ENCODE data around the gene SMAD1.
"Not testable (repeated sequence)": the region's sequence is repeated elsewhere in the genome, so short reads cannot be mapped to it uniquely, and the experiment has no call there.

Gene SMAD1

GRCh38 chr4:145565328-145565727 lies 83.7 kb downstream of the SMAD1 start:
- no peak for DNase-seq

DNA sequence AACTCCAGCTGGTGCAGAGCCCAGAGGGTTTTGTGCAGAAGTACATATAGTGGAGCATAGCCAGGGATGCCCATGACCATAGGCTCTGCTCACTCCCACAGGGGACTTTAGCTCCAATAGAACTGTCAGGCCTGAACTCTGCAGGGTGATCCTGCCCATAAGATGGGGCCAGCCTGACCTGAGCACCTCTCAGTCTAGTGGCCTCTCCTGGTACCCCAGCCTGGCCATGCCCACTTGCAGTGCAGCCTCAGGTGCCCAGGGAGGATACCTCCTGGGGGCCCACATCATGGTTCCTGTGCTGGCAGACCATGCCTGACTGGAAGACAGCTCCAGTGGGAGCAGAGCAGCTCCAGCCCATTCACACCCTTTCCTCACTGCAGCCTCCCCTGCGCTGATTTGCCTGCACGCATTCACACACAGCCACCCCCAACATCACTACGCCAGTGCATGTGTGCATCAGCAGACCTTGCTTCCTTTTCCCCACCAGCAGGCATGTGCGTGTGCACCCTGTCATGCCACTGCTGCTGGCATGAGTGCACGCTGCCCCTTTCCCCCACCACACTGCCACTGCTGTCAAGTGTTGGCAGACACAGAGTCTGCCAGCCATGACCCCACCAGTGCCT lies 84.5 kb downstream of the SMAD1 start:
- no peak for DNase-seq

- no peak for DNase-seq
These were observed 85.1 kb downstream of the SMAD1 start for GRCh38 chr4:145566768-145567167.

DNA sequence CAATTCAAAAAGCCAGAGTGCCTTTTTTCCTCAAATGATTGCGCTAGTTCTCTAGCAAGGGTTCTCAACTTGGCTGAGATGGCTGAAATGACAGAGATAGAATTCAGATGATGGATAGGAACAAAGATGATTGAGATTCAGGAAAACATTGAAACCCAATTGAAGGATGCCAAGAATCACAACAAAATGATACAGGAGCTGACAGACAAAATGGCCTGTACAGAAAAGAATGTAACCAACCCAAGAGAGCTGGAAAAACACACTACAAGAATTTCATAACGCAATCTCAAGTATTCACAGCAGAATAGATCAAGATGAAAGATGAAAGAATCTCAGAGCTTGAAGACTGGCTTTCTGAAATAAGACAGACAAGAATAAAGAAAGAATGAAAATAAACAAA lies 85.9 kb downstream of the SMAD1 start:
- no peak for DNase-seq

DNA sequence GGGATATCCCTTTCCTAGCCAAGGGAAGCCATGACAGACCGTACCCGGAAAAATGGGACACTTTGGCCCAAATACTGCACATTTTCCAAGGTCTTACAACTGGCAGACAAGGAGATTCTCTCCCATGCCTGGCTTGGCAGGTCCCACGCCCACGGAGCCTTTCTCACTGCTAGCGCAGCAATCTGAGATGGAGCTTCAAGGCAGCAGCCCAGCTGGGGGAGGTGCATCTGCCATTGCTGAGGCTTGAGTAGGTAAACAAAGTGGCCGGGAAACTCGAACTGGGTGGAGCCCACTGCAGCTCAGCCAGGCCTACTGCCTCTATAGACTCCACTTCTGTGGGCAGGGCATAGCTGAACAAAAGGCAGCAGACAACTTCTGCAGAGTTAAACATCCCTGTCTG lies 92.9 kb downstream of the SMAD1 start:
- not testable (repeated sequence) for DNase-seq

DNA sequence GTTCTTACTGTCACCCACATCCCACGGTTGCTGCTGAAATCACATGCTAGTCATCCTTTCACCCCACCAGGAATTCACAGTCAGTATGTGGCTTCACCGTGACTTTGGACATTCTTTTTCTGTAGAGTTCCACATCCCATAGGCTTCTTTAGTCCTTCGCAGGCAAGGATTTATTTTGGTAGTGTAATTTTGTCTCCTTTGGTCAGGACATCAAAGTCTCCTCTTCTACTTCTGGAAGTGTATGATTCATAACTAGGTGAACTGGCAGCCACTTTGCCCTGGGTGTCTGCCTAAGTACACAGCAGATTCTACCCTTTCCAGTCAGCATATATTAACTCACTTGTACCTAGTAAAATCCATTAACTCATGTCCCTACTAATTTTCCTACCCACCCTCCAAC lies 99.3 kb downstream of the SMAD1 start:
- no peak for DNase-seq

GRCh38 chr4:145583191-145584055 lies 101.8 kb downstream of the SMAD1 start:
- DNase-seq: no peak

- no peak for DNase-seq
These were observed 105.6 kb downstream of the SMAD1 start for GRCh38 chr4:145587088-145587754.

DNA sequence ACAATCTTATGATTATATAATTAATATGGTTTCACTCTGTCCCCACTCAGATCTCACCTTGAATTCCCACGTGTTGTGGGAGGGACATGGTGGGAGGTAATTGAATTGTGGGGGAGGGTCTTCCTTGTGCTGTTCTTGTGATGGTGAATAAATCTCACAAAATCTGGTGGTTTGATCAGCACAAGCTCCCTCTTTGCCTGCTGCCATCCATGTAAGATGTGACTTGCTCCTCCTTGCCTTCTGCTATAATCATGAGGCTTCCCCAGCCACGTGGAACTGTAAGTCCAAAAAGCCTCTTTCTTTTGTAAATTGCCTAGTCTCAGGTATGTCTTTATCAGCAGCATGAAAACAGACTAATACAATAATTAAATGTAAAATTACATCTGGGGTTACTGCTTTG lies 107.7 kb downstream of the SMAD1 start:
- not testable (repeated sequence) for DNase-seq

GRCh38 chr4:145589916-145590702 lies 108.5 kb downstream of the SMAD1 start:
- no peak for DNase-seq

GRCh38 chr4:145602129-145602760 lies 120.6 kb downstream of the SMAD1 start:
- no peak for DNase-seq

- no peak for DNase-seq
These were observed 124.3 kb downstream of the SMAD1 start for GRCh38 chr4:145605941-145606340.

Data from midbrain (tissue), 1 donor.